Gastroesophageal sphincter (tissue), 3 donors: ENCODE results near the gene TCP1.

Source experiments
- CTCF ChIP-seq, 4 experiments: fragments of 200-600 bp in 2 of 4; fragments of 450-650 bp in 2 of 4; sonication (generic) in 1 of 4; IDR thresholded peaks; one replicate each; pipeline ENCODE4 v1.5.1; 2017 to 2019; ENCODE audit warnings: antibody characterized with exemption in 4 of 4, mild to moderate bottlenecking in 2 of 4, moderate library complexity in 2 of 4
- EP300 ChIP-seq: sonication (generic); formaldehyde crosslinking; IDR thresholded peaks from one replicate; pipeline ENCODE4 v1.6.1; 2017; ENCODE audit warnings: antibody characterized with exemption, mild to moderate bottlenecking
- POLR2A ChIP-seq, 2 donors: fragments of 450-650 bp; IDR thresholded peaks; one replicate each; pipeline ENCODE4 v1.6.1; 2017; ENCODE audit warnings: antibody characterized with exemption in 2 of 2, mild to moderate bottlenecking in 2 of 2, moderate library complexity in 1 of 2

GRCh38 chr6:159808647-159809046, 19.2 kb upstream of the TCP1 start:
- no peak for TF ChIP-seq CTCF (IDR thresholded peaks at IDR 0.05)
- no peak for TF ChIP-seq EP300
- TF ChIP-seq POLR2A (IDR thresholded peaks at IDR 0.05) = no peak
